Measurements from ENCODE around the gene YEATS4.

The YEATS4 gene

GRCh38 chr12:69433653-69434052, 74.1 kb downstream of the YEATS4 start:
- DNase-seq (ENCODE audit: low read depth in 2 of 2): no peak

GRCh38 chr12:69435644-69436043, 76.1 kb downstream of the YEATS4 start:
- no peak for DNase-seq (ENCODE audit: low read depth in 2 of 2)

- DNase-seq (ENCODE audit: low read depth in 2 of 2): no peak
Measured at GRCh38 chr12:69437073-69437472, 77.5 kb downstream of the YEATS4 start.

- DNase-seq (ENCODE audit: low read depth in 2 of 2): no peak
Measured at GRCh38 chr12:69438539-69438938, 79.0 kb downstream of the YEATS4 start.

GRCh38 chr12:69440016-69440415, 80.5 kb downstream of the YEATS4 start:
- no peak for DNase-seq (ENCODE audit: low read depth in 2 of 2)

Measured in stimulated activated CD4-positive, alpha-beta T cell treated with anti-CD3 and anti-CD28 coated beads, Interleukin-1b, Interleukin-23, amount 100 ng/mL, for 4 hours (primary cell).